PC-3 (cell line): Measurements from ENCODE around the gene CHN1. TPM values are rescaled to one million over a fixed set of nuclear protein-coding genes. Genes with fewer than 3 reads are reported as not detected.
A peak's percentile ranks its signal among the peaks of the same experiment; 100 is the strongest.

Source experiments
- ATAC-seq: fragments of 200-7000 bp; cut with Tn5 transposase; 2 replicates; pipeline ENCODE4 v1.9.1; 2020; ENCODE audit warnings: mild to moderate bottlenecking, moderate library complexity
- BruUV-seq: library from RNA; stranded (reverse); fragments of 400-500 nt; replicated peaks from 2 replicates; lab custom pipeline; 2021; lab: Mats Ljungman, UMichigan
- CTCF ChIA-PET: fragments of 300-600 bp; sonication (Branson Sonifier 250); formaldehyde crosslinking; loops from one replicate; lab custom pipeline; 2022; ENCODE audit warnings: antibody characterized with exemption; lab: Charles Lee
- POLR2A ChIA-PET: fragments of 300-600 bp; sonication (Branson Sonifier 250); formaldehyde crosslinking; loops from one replicate; lab custom pipeline; 2022; ENCODE audit warnings: antibody characterized with exemption; ENCODE audit not compliant: unreplicated experiment; lab: Charles Lee
- DNase-seq: peaks from one replicate; pipeline ENCODE4 v3.0.0-alpha.2; 2015
- H2AFZ ChIP-seq: fragments of 300-600 bp; sonication (generic); 2 replicates; pipeline ENCODE4 v1.6.0; 2016; ENCODE audit warnings: antibody characterized with exemption, low read length
- H3F3A ChIP-seq: fragments of 300-600 bp; sonication (generic); one replicate; pipeline ENCODE4 v1.6.0; 2017; ENCODE audit warnings: antibody characterized with exemption, low read length, control low read depth, mild to moderate bottlenecking; ENCODE audit not compliant: unreplicated experiment
- H3K27ac ChIP-seq: fragments of 300-600 bp; sonication (generic); 2 replicates; pipeline ENCODE4 v1.5.1; 2016; ENCODE audit warnings: mild to moderate bottlenecking, low read length
- H3K27me3 ChIP-seq: fragments of 300-600 bp; sonication (generic); 2 replicates; pipeline ENCODE4 v1.6.1; 2016; ENCODE audit warnings: low read length, mixed read lengths
- H3K36me3 ChIP-seq: fragments of 300-600 bp; sonication (generic); 2 replicates; pipeline ENCODE4 v1.6.1; 2016; ENCODE audit warnings: low read depth, mixed run types, low read length, mixed read lengths
- H3K4me1 ChIP-seq: fragments of 300-600 bp; sonication (generic); 2 replicates; pipeline ENCODE4 v1.5.1; 2016; ENCODE audit warnings: low read length; ENCODE audit not compliant: insufficient read depth
- H3K4me2 ChIP-seq: fragments of 300-600 bp; sonication (generic); 2 replicates; pipeline ENCODE4 v1.6.0; 2016; ENCODE audit warnings: low read length
- H3K4me3 ChIP-seq: fragments of 300-600 bp; sonication (generic); 2 replicates; pipeline ENCODE4 v1.5.1; 2016; ENCODE audit warnings: mild to moderate bottlenecking, low read length, mixed read lengths
- H3K79me2 ChIP-seq: fragments of 300-600 bp; sonication (generic); 2 replicates; pipeline ENCODE4 v1.6.1; 2017; ENCODE audit warnings: low read length, mixed read lengths
- H3K9ac ChIP-seq: fragments of 300-600 bp; sonication (generic); 2 replicates; pipeline ENCODE4 v1.6.0; 2016; ENCODE audit warnings: mild to moderate bottlenecking, low read length
- H3K9me2 ChIP-seq: fragments of 300-600 bp; sonication (generic); replicated peaks from 2 replicates; pipeline ENCODE4 v1.6.1; 2016; ENCODE audit warnings: mixed run types, low read length, mixed read lengths
- H3K9me3 ChIP-seq: fragments of 300-600 bp; sonication (generic); 2 replicates; pipeline ENCODE4 v1.6.1; 2016; ENCODE audit warnings: low read length, mixed read lengths
- H4K20me1 ChIP-seq: fragments of 300-600 bp; sonication (generic); 2 replicates; pipeline ENCODE4 v1.6.1; 2016; ENCODE audit warnings: low read length, mixed read lengths
- CTCF ChIP-seq: fragments of 300-600 bp; sonication (generic); conservative IDR thresholded peaks from 2 replicates; pipeline ENCODE4 v1.5.1; 2017; ENCODE audit warnings: antibody characterized with exemption, low read depth, mild to moderate bottlenecking, low read length
- EZH2 ChIP-seq: fragments of 300-600 bp; sonication (generic); IDR thresholded peaks from one replicate; pipeline ENCODE4 v1.6.1; 2017; ENCODE audit warnings: antibody characterized with exemption, mild to moderate bottlenecking, low read length; ENCODE audit not compliant: unreplicated experiment
- EZH2phosphoT487 ChIP-seq: fragments of 300-600 bp; sonication (generic); IDR thresholded peaks from 2 replicates; pipeline ENCODE4 v1.6.1; 2018; ENCODE audit warnings: mild to moderate bottlenecking, antibody characterized with exemption, low read length, borderline replicate concordance
- intact Hi-C: fragments of 100-400 bp; cut with micrococcal nuclease; formaldehyde crosslinking; loops from 2 replicates; pipeline ENCODE4 v1.9.0; 2023
- total RNA-seq: library from RNA; depleted of rRNA; stranded (reverse); fragments of >200 nt; gene quantifications from 2 replicates; pipeline ENCODE4 v1.2.3, GENCODE V29; 2014

Gene CHN1
- total RNA-seq, 1 experiment from 2014 or later, result 7.8 TPM

GRCh38 chr2:175035806-175036205 is 30.6 kb upstream of the CHN1 start:
- CTCF ChIA-PET, result no interaction called here
- no peak for DNase-seq
- Histone ChIP-seq H3K9ac (no peak overlapping the region), H3K4me3 (no peak overlapping the region), H3F3A (no peaks in the 10 kb centered on the region), H3K27ac (no peak overlapping the region), H3K9me3 (no peaks in the 10 kb centered on the region), H3K36me3 (no peaks in the 10 kb centered on the region), H3K4me1 (no peaks in the 10 kb centered on the region), H3K4me2 (no peak overlapping the region), H2AFZ (peak overlapping the region; percentile 64), H3K79me2 (no peaks in the 10 kb centered on the region), H4K20me1 (no peaks in the 10 kb centered on the region), H3K27me3 (no peaks in the 10 kb centered on the region), H3K9me2 (no peaks in the 10 kb centered on the region)
- intact Hi-C loops, result loop anchor here (1.0 to 10.0 kb wide), 3 partner anchors 151 to 1059 kb away; partner anchors contain the start of genes HOXD12 and HOXD13
- POLR2A ChIA-PET, result no interaction called here
- BruUV-seq, result no TSS peak
- TF ChIP-seq EZH2phosphoT487 (no peak), CTCF (no peak), EZH2 (no peak)
- ATAC-seq, result no peak

GRCh38 chr2:175034716-175035115 is 29.5 kb upstream of the CHN1 start:
- TF ChIP-seq EZH2phosphoT487 (no peak), CTCF (no peak), EZH2 (no peak)
- H2AFZ ChIP-seq, result no peak overlapping the region
- ATAC-seq (no peak), DNase-seq (no peak)
- no peak overlapping the region for H3K9ac ChIP-seq
- ChIA-PET POLR2A (no interaction called here), CTCF (no interaction called here)
- H3K4me2 ChIP-seq, result no peak overlapping the region
- no TSS peak for BruUV-seq
- no peaks in the 10 kb centered on the region for H3K79me2 ChIP-seq
- no peak overlapping the region for H3K4me3 ChIP-seq
- H3K27ac ChIP-seq, result no peak overlapping the region
- H4K20me1 ChIP-seq, result no peaks in the 10 kb centered on the region
- H3K9me2 ChIP-seq, result no peaks in the 10 kb centered on the region
- no peaks in the 10 kb centered on the region for H3K36me3 ChIP-seq
- H3F3A ChIP-seq, result no peaks in the 10 kb centered on the region
- H3K9me3 ChIP-seq, result no peaks in the 10 kb centered on the region
- H3K27me3 ChIP-seq, result no peaks in the 10 kb centered on the region
- no peaks in the 10 kb centered on the region for H3K4me1 ChIP-seq
- intact Hi-C loops, result loop anchor here (10.0 kb wide), 1 partner anchor 1060 kb away; the partner anchor contains the start of genes HOXD12 and HOXD13
